ENCODE measurements around the gene TMEM132E. TPM values are rescaled to one million over a fixed set of nuclear protein-coding genes. Genes with fewer than 3 reads are reported as not detected.

TMEM132E gene
- total RNA-seq, 2 donors from 2014 or later = 0.56 to 1.9 TPM

- Histone ChIP-seq H3K27ac (no peak overlapping the region), H3K36me3 (no peaks in the 10 kb centered on the region), H3K4me1 (ENCODE audit: control insufficient read depth in 1 of 2, low read depth in 2 of 2) (peaks cover 23 to 39% of the 10 kb centered on the region in 2 donors), H3K4me3 (peak overlapping the region; percentile 76), H3K9me3 (no peaks in the 10 kb centered on the region), H3K27me3 (replicated peaks; ENCODE audit: insufficient read depth) (peaks cover 7% of the 10 kb centered on the region)
- TF ChIP-seq CTCF (IDR thresholded peaks at IDR 0.05) = no peak
- DNase-seq (ENCODE audit: low spot score) = no peak
- no peak for ATAC-seq (ENCODE audit: insufficient number of reproducible peaks, low FRiP score, low read depth)
These were observed 2.2 kb downstream of the TMEM132E start for GRCh38 chr17:34581446-34582184.

GRCh38 chr17:34582185-34582900 is 3.0 kb downstream of the TMEM132E start:
- no peak for TF ChIP-seq CTCF (IDR thresholded peaks at IDR 0.05)
- no peak overlapping the region for H3K4me3 ChIP-seq
- H3K9me3 ChIP-seq = no peaks in the 10 kb centered on the region
- H3K36me3 ChIP-seq = no peaks in the 10 kb centered on the region
- no peak for DNase-seq (ENCODE audit: low spot score)
- H3K27me3 ChIP-seq (replicated peaks; ENCODE audit: insufficient read depth) = peaks cover 7% of the 10 kb centered on the region
- peaks cover 23 to 39% of the 10 kb centered on the region in 2 donors for H3K4me1 ChIP-seq (ENCODE audit: control insufficient read depth in 1 of 2, low read depth in 2 of 2)
- no peak for ATAC-seq (ENCODE audit: insufficient number of reproducible peaks, low FRiP score, low read depth)
- no peak overlapping the region for H3K27ac ChIP-seq

- peaks cover 23 to 39% of the 10 kb centered on the region in 2 donors for H3K4me1 ChIP-seq (ENCODE audit: control insufficient read depth in 1 of 2, low read depth in 2 of 2)
- no peaks in the 10 kb centered on the region for H3K9me3 ChIP-seq
- DNase-seq (ENCODE audit: low spot score) (no peak), ATAC-seq (ENCODE audit: insufficient number of reproducible peaks, low FRiP score, low read depth) (no peak)
- H3K27ac ChIP-seq = no peak overlapping the region
- H3K27me3 ChIP-seq (replicated peaks; ENCODE audit: insufficient read depth) = peaks cover 7% of the 10 kb centered on the region
- no peak for TF ChIP-seq CTCF (IDR thresholded peaks at IDR 0.05)
- H3K4me3 ChIP-seq = no peak overlapping the region
- H3K36me3 ChIP-seq = no peaks in the 10 kb centered on the region
These were observed 3.5 kb downstream of the TMEM132E start for GRCh38 chr17:34582901-34583245.

GRCh38 chr17:34584805-34585416 is 5.5 kb downstream of the TMEM132E start:
- peaks cover 17 to 23% of the 10 kb centered on the region in 2 donors for H3K4me1 ChIP-seq (ENCODE audit: control insufficient read depth in 1 of 2, low read depth in 2 of 2)
- ATAC-seq (ENCODE audit: insufficient number of reproducible peaks, low FRiP score, low read depth) (no peak), DNase-seq (ENCODE audit: low spot score) (no peak)
- H3K36me3 ChIP-seq = no peaks in the 10 kb centered on the region
- TF ChIP-seq CTCF (IDR thresholded peaks at IDR 0.05) = no peak
- H3K9me3 ChIP-seq = no peaks in the 10 kb centered on the region
- no peak overlapping the region for H3K27ac ChIP-seq
- no peak overlapping the region for H3K4me3 ChIP-seq
- H3K27me3 ChIP-seq (replicated peaks; ENCODE audit: insufficient read depth) = peaks cover 7% of the 10 kb centered on the region

GRCh38 chr17:34586346-34586846 is 7.0 kb downstream of the TMEM132E start:
- Histone ChIP-seq H3K9me3 (no peaks in the 10 kb centered on the region), H3K4me3 (no peak overlapping the region), H3K27me3 (replicated peaks; ENCODE audit: insufficient read depth) (no peaks in the 10 kb centered on the region), H3K27ac (no peak overlapping the region), H3K4me1 (ENCODE audit: control insufficient read depth in 1 of 2, low read depth in 2 of 2) (peaks cover 3 to 8% of the 10 kb centered on the region in 2 donors), H3K36me3 (no peaks in the 10 kb centered on the region)
- no peak for ATAC-seq (ENCODE audit: insufficient number of reproducible peaks, low FRiP score, low read depth)
- no peak for DNase-seq (ENCODE audit: low spot score)
- no peak for TF ChIP-seq CTCF (IDR thresholded peaks at IDR 0.05)
